Measurements from ENCODE around the gene ZNF319.

Gene ZNF319

GRCh38 chr16:57949595-57950238 lies 50.8 kb downstream of the ZNF319 start:
- Mint-ChIP-seq H3K4me3 (no peak overlapping the region), H3K27ac (no peak overlapping the region), H3K27me3 (no peaks in the 10 kb centered on the region), H3K4me1 (no peaks in the 10 kb centered on the region), H3K36me3 (no peaks in the 10 kb centered on the region), H3K9me3 (no peaks in the 10 kb centered on the region)

- Mint-ChIP-seq H3K36me3 (no peaks in the 10 kb centered on the region), H3K4me1 (no peaks in the 10 kb centered on the region), H3K27me3 (no peaks in the 10 kb centered on the region), H3K9me3 (no peaks in the 10 kb centered on the region), H3K4me3 (no peak overlapping the region), H3K27ac (no peak overlapping the region)
Observed at GRCh38 chr16:57949013-57949412, 51.5 kb downstream of the ZNF319 start.

DNA sequence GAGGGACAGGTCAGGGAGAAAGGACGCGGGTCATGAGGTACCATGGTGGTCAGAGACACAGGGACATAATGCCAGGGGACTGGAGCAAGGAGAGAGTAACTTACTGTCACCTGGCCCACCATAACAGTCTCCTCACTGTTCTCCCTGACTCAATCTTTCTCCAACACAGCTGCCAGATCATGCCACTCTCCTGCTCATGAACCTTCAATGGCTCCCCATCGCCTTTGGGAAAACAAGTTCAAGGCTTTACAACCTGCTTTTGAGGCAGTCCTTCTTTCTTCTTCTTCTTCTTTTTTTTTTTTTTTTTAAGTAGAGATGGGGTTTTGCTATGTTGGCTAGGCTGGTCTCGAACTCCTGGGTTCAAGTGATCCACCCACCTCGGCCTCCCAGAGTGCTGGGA lies 52.4 kb downstream of the ZNF319 start:
- Mint-ChIP-seq H3K4me1 (no peaks in the 10 kb centered on the region), H3K27me3 (no peaks in the 10 kb centered on the region)

GRCh38 chr16:57947261-57947660 lies 53.2 kb downstream of the ZNF319 start:
- Mint-ChIP-seq H3K36me3 (no peaks in the 10 kb centered on the region), H3K9me3 (no peaks in the 10 kb centered on the region), H3K27ac (no peak overlapping the region), H3K27me3 (no peaks in the 10 kb centered on the region), H3K4me3 (no peak overlapping the region), H3K4me1 (no peaks in the 10 kb centered on the region)

More for the DNA sequence above, 52.4 kb downstream of the ZNF319 start:
- no peak overlapping the region for H3K4me3 Mint-ChIP-seq
- no peaks in the 10 kb centered on the region for H3K36me3 Mint-ChIP-seq
- no peak overlapping the region for H3K27ac Mint-ChIP-seq
- H3K9me3 Mint-ChIP-seq: no peaks in the 10 kb centered on the region

DNA sequence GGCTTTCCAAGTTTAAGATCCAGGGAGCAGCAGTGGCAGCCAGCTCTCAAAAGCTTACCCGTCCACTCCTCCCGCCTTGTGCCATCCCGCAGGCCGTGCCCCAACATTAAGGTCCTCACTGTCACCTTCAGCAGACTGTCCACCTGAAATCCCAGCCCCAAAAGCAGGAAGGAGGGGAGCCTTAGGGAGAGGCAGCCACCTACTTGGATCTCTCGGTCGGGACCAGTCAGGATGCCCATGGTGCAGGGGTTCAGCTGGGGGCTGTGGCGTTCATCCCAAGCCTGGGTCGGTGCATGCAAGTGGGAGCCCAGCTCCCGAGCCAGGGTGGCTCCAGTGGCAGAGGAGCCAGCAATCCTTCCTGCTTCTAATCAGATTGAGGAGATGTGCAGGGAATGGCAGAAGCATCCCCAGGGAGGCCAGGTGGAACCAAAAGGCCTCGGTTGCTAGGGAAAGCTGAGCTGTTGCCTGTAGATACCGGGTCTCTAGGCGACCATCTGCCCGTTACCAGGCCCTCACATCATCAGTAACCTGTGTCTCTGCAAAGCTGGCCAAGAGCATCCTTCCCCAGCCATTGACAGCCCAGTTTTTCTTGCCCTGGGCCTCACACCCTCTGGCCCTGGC lies 54.2 kb downstream of the ZNF319 start:
- Mint-ChIP-seq H3K27ac (no peak overlapping the region), H3K4me3 (no peak overlapping the region), H3K36me3 (no peaks in the 10 kb centered on the region), H3K9me3 (no peaks in the 10 kb centered on the region), H3K4me1 (no peaks in the 10 kb centered on the region), H3K27me3 (no peaks in the 10 kb centered on the region)

- no peaks in the 10 kb centered on the region for H3K36me3 Mint-ChIP-seq
- no peaks in the 10 kb centered on the region for H3K9me3 Mint-ChIP-seq
- H3K4me3 Mint-ChIP-seq: no peak overlapping the region
- H3K4me1 Mint-ChIP-seq: no peaks in the 10 kb centered on the region
- H3K27me3 Mint-ChIP-seq: no peaks in the 10 kb centered on the region
- no peak overlapping the region for H3K27ac Mint-ChIP-seq
Observed at GRCh38 chr16:57945740-57946138, 54.7 kb downstream of the ZNF319 start.

- no peaks in the 10 kb centered on the region for H3K4me1 Mint-ChIP-seq
Observed at GRCh38 chr16:57944970-57945739, 55.3 kb downstream of the ZNF319 start.

More at GRCh38 chr16:57944970-57945739, 55.3 kb downstream of the ZNF319 start:
- Mint-ChIP-seq H3K27ac (no peak overlapping the region), H3K27me3 (no peaks in the 10 kb centered on the region), H3K36me3 (no peaks in the 10 kb centered on the region), H3K9me3 (no peaks in the 10 kb centered on the region), H3K4me3 (no peak overlapping the region)
